C4-2B (cell line): ENCODE data around the gene SEMA6A.

Source experiments
- CTCF ChIP-seq: fragments of 450-650 bp; conservative IDR thresholded peaks from 2 replicates; pipeline ENCODE4 v1.5.1; 2017; ENCODE audit warnings: mild to moderate bottlenecking
- ZFX ChIP-seq: fragments of 450-650 bp; IDR thresholded peaks from 2 replicates; pipeline ENCODE4 v1.6.1; 2017

GRCh38 chr5:116415182-116415581 lies 159.4 kb downstream of the SEMA6A start:
- TF ChIP-seq CTCF: no peak
- TF ChIP-seq ZFX: no peak
